Measurements from ENCODE around the gene PDZRN3. TPM values are rescaled to one million over a fixed set of nuclear protein-coding genes. Genes with fewer than 3 reads are reported as not detected.

The PDZRN3 gene
- total RNA-seq, 2 experiments from 2014 or later = not detected

GRCh38 chr3:73433687-73434086 is 191.1 kb downstream of the PDZRN3 start:
- ATAC-seq (no peak), DNase-seq (no peak)
- Mint-ChIP-seq H3K27me3 (peaks cover 10% of the 10 kb centered on the region), H3K27ac (no peak overlapping the region), H3K4me3 (no peak overlapping the region), H3K9me3 (ENCODE audit: low read depth) (no peaks in the 10 kb centered on the region), H3K36me3 (ENCODE audit: low read depth) (no peaks in the 10 kb centered on the region), H3K4me1 (no peaks in the 10 kb centered on the region)
- POLR2A ChIA-PET = interaction anchor here (0.7 kb wide), 1 partner anchor 1391 kb away, joined by 3 read pairs; no protein-coding TSS in a partner anchor
- intact Hi-C loops (cut with DNase I, micrococcal nuclease) = no loop called here
- CTCF ChIA-PET = interaction anchor here (1.2 to 1.4 kb wide), 2 partner anchors 13 to 69 kb away, joined by 3 to 5 read pairs; no protein-coding TSS in a partner anchor

- ATAC-seq (no peak), DNase-seq (no peak)
- Mint-ChIP-seq H3K36me3 (ENCODE audit: low read depth) (no peaks in the 10 kb centered on the region), H3K4me3 (no peak overlapping the region), H3K27ac (no peak overlapping the region), H3K4me1 (no peaks in the 10 kb centered on the region), H3K9me3 (ENCODE audit: low read depth) (no peaks in the 10 kb centered on the region), H3K27me3 (peaks cover 12% of the 10 kb centered on the region)
- POLR2A ChIA-PET = no interaction called here
- intact Hi-C loops (cut with DNase I, micrococcal nuclease) = no loop called here
- CTCF ChIA-PET = no interaction called here
These were observed 191.7 kb downstream of the PDZRN3 start for GRCh38 chr3:73433079-73433478.

- no peak overlapping the region for H3K27ac Mint-ChIP-seq
- DNase-seq (no peak), ATAC-seq (no peak)
- peaks cover 12% of the 10 kb centered on the region for H3K27me3 Mint-ChIP-seq
- H3K9me3 Mint-ChIP-seq (ENCODE audit: low read depth) = no peaks in the 10 kb centered on the region
- H3K4me3 Mint-ChIP-seq = no peak overlapping the region
- ChIA-PET CTCF (no interaction called here), POLR2A (no interaction called here)
- intact Hi-C loops (cut with DNase I, micrococcal nuclease) = loop anchor here in 1 of 2 experiments (1.0 kb wide), 1 partner anchor 331 kb away; no protein-coding TSS in a partner anchor
- H3K4me1 Mint-ChIP-seq = no peaks in the 10 kb centered on the region
- H3K36me3 Mint-ChIP-seq (ENCODE audit: low read depth) = no peaks in the 10 kb centered on the region
These were observed 192.1 kb downstream of the PDZRN3 start for GRCh38 chr3:73432706-73433032.

GRCh38 chr3:73432023-73432705 is 192.6 kb downstream of the PDZRN3 start:
- Mint-ChIP-seq H3K9me3 (ENCODE audit: low read depth) (no peaks in the 10 kb centered on the region), H3K36me3 (ENCODE audit: low read depth) (no peaks in the 10 kb centered on the region), H3K27ac (no peak overlapping the region), H3K4me3 (no peak overlapping the region), H3K4me1 (no peaks in the 10 kb centered on the region), H3K27me3 (peaks cover 12% of the 10 kb centered on the region)
- CTCF ChIA-PET = interaction anchor here (0.7 to 1.0 kb wide), 2 partner anchors 282 to 333 kb away, joined by 3 read pairs; no protein-coding TSS in a partner anchor
- ATAC-seq (no peak), DNase-seq (peak; percentile 15)
- POLR2A ChIA-PET = no interaction called here
- intact Hi-C loops (cut with DNase I, micrococcal nuclease) = loop anchor here in 1 of 2 experiments (1.0 kb wide), 1 partner anchor 331 kb away; no protein-coding TSS in a partner anchor

GRCh38 chr3:73431183-73431900 is 193.4 kb downstream of the PDZRN3 start:
- ChIA-PET CTCF (interaction anchor here (0.7 to 1.0 kb wide), 3 partner anchors 70 to 332 kb away, joined by 3 to 7 read pairs (median 3); no protein-coding TSS in a partner anchor), POLR2A (no interaction called here)
- no peak overlapping the region for H3K27ac Mint-ChIP-seq
- peaks cover 12% of the 10 kb centered on the region for H3K27me3 Mint-ChIP-seq
- ATAC-seq (no peak), DNase-seq (no peak)
- H3K9me3 Mint-ChIP-seq (ENCODE audit: low read depth) = no peaks in the 10 kb centered on the region
- no peaks in the 10 kb centered on the region for H3K36me3 Mint-ChIP-seq (ENCODE audit: low read depth)
- H3K4me1 Mint-ChIP-seq = no peaks in the 10 kb centered on the region
- no peak overlapping the region for H3K4me3 Mint-ChIP-seq
- intact Hi-C loops (cut with DNase I, micrococcal nuclease) = no loop called here

GRCh38 chr3:73427048-73427706 is 197.6 kb downstream of the PDZRN3 start:
- intact Hi-C loops (cut with DNase I, micrococcal nuclease) = no loop called here
- DNase-seq (no peak), ATAC-seq (no peak)
- no peaks in the 10 kb centered on the region for H3K36me3 Mint-ChIP-seq (ENCODE audit: low read depth)
- H3K27ac Mint-ChIP-seq = no peak overlapping the region
- H3K9me3 Mint-ChIP-seq (ENCODE audit: low read depth) = no peaks in the 10 kb centered on the region
- peaks cover 7% of the 10 kb centered on the region for H3K27me3 Mint-ChIP-seq
- no peak overlapping the region for H3K4me3 Mint-ChIP-seq
- no peaks in the 10 kb centered on the region for H3K4me1 Mint-ChIP-seq
- ChIA-PET CTCF (interaction anchor here (0.7 to 1.1 kb wide), 2 partner anchors 11 to 117 kb away, joined by 3 to 4 read pairs; no protein-coding TSS in a partner anchor), POLR2A (no interaction called here)

- Mint-ChIP-seq H3K4me1 (no peaks in the 10 kb centered on the region), H3K36me3 (ENCODE audit: low read depth) (no peaks in the 10 kb centered on the region), H3K4me3 (no peak overlapping the region), H3K27ac (no peak overlapping the region), H3K27me3 (peaks cover 6% of the 10 kb centered on the region), H3K9me3 (ENCODE audit: low read depth) (peaks cover 3% of the 10 kb centered on the region)
- intact Hi-C loops (cut with DNase I, micrococcal nuclease) = no loop called here
- ChIA-PET CTCF (interaction anchor here (1.1 to 1.3 kb wide), 2 partner anchors 11 to 14 kb away, joined by 3 read pairs; no protein-coding TSS in a partner anchor), POLR2A (no interaction called here)
- DNase-seq (no peak), ATAC-seq (no peak)
These were observed 198.1 kb downstream of the PDZRN3 start for GRCh38 chr3:73426606-73427005.

- Mint-ChIP-seq H3K4me3 (no peak overlapping the region), H3K4me1 (no peaks in the 10 kb centered on the region), H3K9me3 (ENCODE audit: low read depth) (peaks cover 7% of the 10 kb centered on the region), H3K27ac (no peak overlapping the region), H3K36me3 (ENCODE audit: low read depth) (no peaks in the 10 kb centered on the region), H3K27me3 (peaks cover 4% of the 10 kb centered on the region)
- intact Hi-C loops (cut with DNase I, micrococcal nuclease) = no loop called here
- ATAC-seq = no peak
- POLR2A ChIA-PET = no interaction called here
- DNase-seq = no peak
- CTCF ChIA-PET = no interaction called here
These were observed 201.6 kb downstream of the PDZRN3 start for GRCh38 chr3:73423116-73423515.

GRCh38 chr3:73422571-73422970 is 202.2 kb downstream of the PDZRN3 start:
- H3K4me3 Mint-ChIP-seq = no peak overlapping the region
- H3K36me3 Mint-ChIP-seq (ENCODE audit: low read depth) = no peaks in the 10 kb centered on the region
- intact Hi-C loops (cut with DNase I, micrococcal nuclease) = no loop called here
- no peaks in the 10 kb centered on the region for H3K4me1 Mint-ChIP-seq
- ChIA-PET POLR2A (no interaction called here), CTCF (no interaction called here)
- H3K27ac Mint-ChIP-seq = no peak overlapping the region
- ATAC-seq (no peak), DNase-seq (no peak)
- peaks cover 8% of the 10 kb centered on the region for H3K27me3 Mint-ChIP-seq
- H3K9me3 Mint-ChIP-seq (ENCODE audit: low read depth) = peaks cover 7% of the 10 kb centered on the region

- Mint-ChIP-seq H3K4me1 (no peaks in the 10 kb centered on the region), H3K4me3 (no peak overlapping the region), H3K27me3 (peaks cover 10% of the 10 kb centered on the region), H3K27ac (no peak overlapping the region), H3K9me3 (ENCODE audit: low read depth) (peaks cover 7% of the 10 kb centered on the region), H3K36me3 (ENCODE audit: low read depth) (no peaks in the 10 kb centered on the region)
- CTCF ChIA-PET = interaction anchor here (0.7 kb wide), 1 partner anchor 20 kb away, joined by 3 read pairs; no protein-coding TSS in a partner anchor
- POLR2A ChIA-PET = no interaction called here
- no peak for DNase-seq
- intact Hi-C loops (cut with DNase I, micrococcal nuclease) = no loop called here
- ATAC-seq = no peak
These were observed 204.8 kb downstream of the PDZRN3 start for GRCh38 chr3:73419942-73420341.

GRCh38 chr3:73419179-73419803 is 205.4 kb downstream of the PDZRN3 start:
- CTCF ChIA-PET = interaction anchor here (0.7 kb wide), 1 partner anchor 20 kb away, joined by 3 read pairs; no protein-coding TSS in a partner anchor
- peaks cover 10% of the 10 kb centered on the region for H3K27me3 Mint-ChIP-seq
- no peak overlapping the region for H3K27ac Mint-ChIP-seq
- peaks cover 7% of the 10 kb centered on the region for H3K9me3 Mint-ChIP-seq (ENCODE audit: low read depth)
- POLR2A ChIA-PET = no interaction called here
- intact Hi-C loops (cut with DNase I, micrococcal nuclease) = no loop called here
- DNase-seq (no peak), ATAC-seq (no peak)
- no peak overlapping the region for H3K4me3 Mint-ChIP-seq
- no peaks in the 10 kb centered on the region for H3K4me1 Mint-ChIP-seq
- no peaks in the 10 kb centered on the region for H3K36me3 Mint-ChIP-seq (ENCODE audit: low read depth)

Data from activated CD4-positive, alpha-beta T cell treated with anti-CD3 and anti-CD28 coated beads for 36 hours (primary cell).